Left lung (tissue), 10 donors: ENCODE results near the gene SPRED1. TPM values are rescaled to one million over a fixed set of nuclear protein-coding genes. Genes with fewer than 3 reads are reported as not detected.

ENCODE experiments used
- ATAC-seq: fragments of 200-7000 bp; cut with Tn5 transposase; one replicate; pipeline ENCODE4 v1.9.1; 2020; ENCODE audit warnings: moderate library complexity
- DNase-seq, 4 donors: peaks; one replicate each; pipeline ENCODE4 v3.0.0-alpha.2; 2013 to 2020
- H3K27ac ChIP-seq, 2 donors: fragments of 200-600 bp; sonication (generic) in 1 of 2; one replicate each; pipeline versions ENCODE4 v1.5.0 to v1.8.0; 2020 to 2021
- H3K27me3 ChIP-seq, 2 donors: fragments of 200-600 bp; sonication (generic) in 1 of 2; one replicate each; pipeline versions ENCODE4 v1.5.0 to v1.8.0; 2020 to 2021
- H3K36me3 ChIP-seq, 2 donors: fragments of 200-600 bp; sonication (generic) in 1 of 2; one replicate each; pipeline versions ENCODE4 v1.5.0 to v1.8.0; 2020 to 2021
- H3K4me1 ChIP-seq, 2 donors: fragments of 200-600 bp; one replicate each; pipeline ENCODE4 v1.8.0; 2021
- H3K4me3 ChIP-seq, 2 donors: fragments of 200-600 bp; sonication (generic) in 1 of 2; one replicate each; pipeline versions ENCODE4 v1.5.0 to v1.8.0; 2020 to 2021; ENCODE audit warnings: mild to moderate bottlenecking in 1 of 2
- H3K9me3 ChIP-seq, 2 donors: fragments of 200-600 bp; sonication (generic) in 1 of 2; one replicate each; pipeline versions ENCODE4 v1.5.0 to v1.8.0; 2020 to 2021
- CTCF ChIP-seq, 2 donors: fragments of 200-600 bp; sonication (generic) in 1 of 2; IDR thresholded peaks; one replicate each; pipeline versions ENCODE4 v1.5.0 to v1.8.0; 2021; ENCODE audit warnings: antibody characterized with exemption in 2 of 2
- intact Hi-C, 2 donors: fragments of 100-400 bp; cut with DNase I; formaldehyde crosslinking; loops; one replicate each; pipeline versions ENCODE4 v1.11.2 to v1.14.2; 2022
- polyA plus RNA-seq, 6 donors: library from polyadenylated mRNA; unstranded; fragments of 120-200 nt; gene quantifications; one replicate each; pipeline ENCODE4 v1.2.1, GENCODE V29; 2013; ENCODE audit not compliant: insufficient read length in 6 of 6
- total RNA-seq, 2 donors: library from RNA; stranded (reverse); fragmentation: NEBNext Ultra II Directional; extraction: Animal tissue kit (Norgen Biotek cat#: 25700); gene quantifications; one replicate each; pipeline ENCODE4 v1.2.1, GENCODE V29; 2021
- donor health status: DM: no; HTN: yes; CAD: no.
- donor health status: DM: no; HTN: no; CAD: no.

SPRED1 gene
- total and polyA plus RNA-seq, 8 donors = 36.3 to 59.4 (median 44.6) TPM

DNA sequence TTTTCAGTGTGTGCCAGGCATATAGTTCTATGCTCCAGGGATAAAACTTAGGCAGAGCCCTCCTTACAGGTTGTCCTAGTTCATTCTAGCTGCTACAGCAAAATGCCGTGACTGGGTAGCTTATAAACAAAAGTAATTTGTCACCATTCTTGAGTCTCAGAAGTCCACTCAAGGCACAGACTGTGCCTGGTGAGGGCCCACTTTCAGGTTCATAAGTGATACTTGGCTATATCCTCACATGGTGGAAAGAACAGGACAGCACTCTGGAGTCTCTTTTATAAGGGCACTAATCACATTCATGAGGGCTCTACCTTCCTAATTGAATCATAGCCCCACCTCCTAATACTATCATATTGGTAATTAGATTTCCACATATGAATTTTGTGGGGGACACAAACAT, 80.1 kb downstream of the SPRED1 start:
- Histone ChIP-seq H3K27me3 (no peaks in the 10 kb centered on the region), H3K4me3 (no peak overlapping the region), H3K36me3 (peaks cover 0 to 3% of the 10 kb centered on the region in 2 donors), H3K9me3 (no peaks in the 10 kb centered on the region), H3K27ac (no peak overlapping the region), H3K4me1 (no peaks in the 10 kb centered on the region)
- TF ChIP-seq CTCF (IDR thresholded peaks at IDR 0.05) = no peak
- peak; percentile 71 for ATAC-seq
- intact Hi-C loops = no loop called here
- no peak for DNase-seq

GRCh38 chr15:38335116-38335515, 82.5 kb downstream of the SPRED1 start:
- Histone ChIP-seq H3K27me3 (no peaks in the 10 kb centered on the region), H3K36me3 (peaks cover 0 to 4% of the 10 kb centered on the region in 2 donors), H3K27ac (no peak overlapping the region), H3K4me3 (no peak overlapping the region), H3K9me3 (no peaks in the 10 kb centered on the region), H3K4me1 (peaks cover 0 to 3% of the 10 kb centered on the region in 2 donors)
- ATAC-seq (no peak), DNase-seq (no peak)
- TF ChIP-seq CTCF (IDR thresholded peaks at IDR 0.05) = no peak
- intact Hi-C loops = no loop called here

GRCh38 chr15:38344351-38344750, 91.7 kb downstream of the SPRED1 start:
- H3K4me3 ChIP-seq = no peak overlapping the region
- H3K9me3 ChIP-seq = no peaks in the 10 kb centered on the region
- peaks cover 0 to 16% of the 10 kb centered on the region in 2 donors for H3K36me3 ChIP-seq
- no peak for TF ChIP-seq CTCF (IDR thresholded peaks at IDR 0.05)
- DNase-seq (no peak), ATAC-seq (no peak)
- intact Hi-C loops = no loop called here
- no peak overlapping the region for H3K27ac ChIP-seq
- H3K27me3 ChIP-seq = no peaks in the 10 kb centered on the region
- H3K4me1 ChIP-seq = peaks cover 0 to 4% of the 10 kb centered on the region in 2 donors

DNA sequence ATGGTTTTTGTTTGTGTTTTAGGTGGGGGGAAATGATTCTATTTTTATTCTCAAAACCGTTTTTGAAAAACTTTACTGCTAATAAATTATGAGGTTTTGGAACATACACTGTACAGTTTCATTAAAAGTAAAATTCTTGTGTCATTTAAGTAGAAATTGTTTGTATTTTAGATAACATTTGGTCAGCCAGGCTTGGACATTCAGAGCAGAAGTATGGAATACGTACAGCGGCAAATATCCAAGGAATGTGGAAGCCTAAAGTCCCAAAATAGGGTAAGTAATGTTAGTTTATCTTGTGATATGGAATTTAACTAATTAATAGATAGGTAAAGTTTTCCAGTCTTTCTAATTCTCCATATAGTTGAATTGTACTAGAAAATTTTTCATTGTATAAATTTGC, 96.6 kb downstream of the SPRED1 start:
- intact Hi-C loops = no loop called here
- no peak for DNase-seq
- TF ChIP-seq CTCF (IDR thresholded peaks at IDR 0.05) = no peak
- Histone ChIP-seq H3K36me3 (peaks cover 0 to 30% of the 10 kb centered on the region in 2 donors), H3K27me3 (no peaks in the 10 kb centered on the region), H3K9me3 (no peaks in the 10 kb centered on the region), H3K27ac (no peak overlapping the region), H3K4me3 (no peak overlapping the region), H3K4me1 (peaks cover 0 to 4% of the 10 kb centered on the region in 2 donors)
- no peak for ATAC-seq

DNA sequence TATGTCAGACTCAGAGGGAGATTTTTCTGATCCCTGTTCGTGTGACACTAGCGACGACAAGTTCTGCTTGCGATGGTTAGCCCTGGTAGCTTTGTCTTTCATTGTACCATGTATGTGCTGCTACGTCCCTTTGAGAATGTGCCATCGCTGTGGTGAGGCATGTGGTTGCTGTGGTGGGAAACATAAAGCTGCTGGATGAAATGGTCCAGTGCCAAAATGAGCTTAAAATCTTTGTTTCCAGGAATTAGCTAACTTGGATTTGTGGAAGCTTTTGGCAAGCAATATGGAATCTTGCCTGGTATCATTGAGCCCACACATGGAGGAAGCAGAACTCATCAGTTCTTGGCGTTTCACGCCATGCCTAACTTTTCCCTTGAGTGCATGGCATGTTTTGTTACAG, 98.8 kb downstream of the SPRED1 start:
- Histone ChIP-seq H3K36me3 (peaks cover 0 to 24% of the 10 kb centered on the region in 2 donors), H3K4me3 (no peak overlapping the region), H3K4me1 (peaks cover 0 to 4% of the 10 kb centered on the region in 2 donors), H3K9me3 (no peaks in the 10 kb centered on the region), H3K27ac (no peak overlapping the region), H3K27me3 (no peaks in the 10 kb centered on the region)
- intact Hi-C loops = loop anchor here in 1 of 2 donors (10.0 kb wide), 1 partner anchor 347 kb away; no protein-coding TSS in a partner anchor
- no peak for TF ChIP-seq CTCF (IDR thresholded peaks at IDR 0.05)
- ATAC-seq (no peak), DNase-seq (no peak)
